ENCODE results near the gene ANO2.

- TF ChIP-seq CTCF (IDR thresholded peaks at IDR 0.05; ENCODE audit: low read depth, low read length), result no peak
- TF ChIP-seq EZH2phosphoT487 (IDR thresholded peaks at IDR 0.05; ENCODE audit: low read depth), result no peak
Observed at GRCh38 chr12:5577211-5577612, 367.8 kb downstream of the ANO2 start.
